ENCODE measurements around the gene MORN2. TPM values are rescaled to one million over a fixed set of nuclear protein-coding genes. Genes with fewer than 3 reads are reported as not detected.

MORN2 gene
- total and polyA plus RNA-seq, 9 of the 15 experiments (the other 6 are each of a cell fraction or from before 2014, with no cell fraction given), result 10.4 to 39.5 (median 20.8) TPM

GRCh38 chr2:38856165-38856564 lies 19.6 kb upstream of the MORN2 start:
- H3K36me3 ChIP-seq (ENCODE audit: control insufficient read depth, insufficient read depth, low read length), result peaks cover 54% of the 10 kb centered on the region; the same call in 2 of the 3 replicates
- no peak overlapping the region for H2AFZ ChIP-seq (ENCODE audit: low read depth, low read length)
- no peaks in the 10 kb centered on the region for H3K9me1 ChIP-seq (ENCODE audit: control insufficient read depth, insufficient read depth, low read length)
- no peaks in the 10 kb centered on the region for H3K4me1 ChIP-seq (replicated peaks in 1 of 2; ENCODE audit: control insufficient read depth in 2 of 2, insufficient read depth in 2 of 2, low read length in 2 of 2)
- FAIRE-seq, result no peak
- H3K9me3 ChIP-seq (replicated peaks; ENCODE audit: control insufficient read depth, insufficient read depth, low read depth, low read length), result no peaks in the 10 kb centered on the region
- BruUV-seq (replicated peaks), result no TSS peak
- no peaks in the 10 kb centered on the region for H3K27me3 ChIP-seq (ENCODE audit: control insufficient read depth in 2 of 2, insufficient read depth in 2 of 2, low read length in 2 of 2)
- no peak overlapping the region for H3K27ac ChIP-seq (ENCODE audit: extremely low read depth, low read depth, low read length)
- WGBS (ENCODE audit: insufficient coverage, low coverage, missing lambda C conversion rate), result 93% methylated on average over 1 of the region's 1 CpG
- peak; percentile 85 for TF ChIP-seq CEBPB (tag; IDR thresholded peaks at IDR 0.05)
- no peak for TF ChIP-seq NFE2 (IDR thresholded peaks at IDR 0.05; ENCODE audit: low read depth)
- TF ChIP-seq IRF9 (tag; IDR thresholded peaks at IDR 0.05), result 0 out of 2 replicates have a peak, but pooled peaks have one; percentile 17
- no peak for TF ChIP-seq NFATC3 (IDR thresholded peaks at IDR 0.05)
- peak; percentile 11; the same call in 1 of the 2 replicates for TF ChIP-seq CEBPG (CRISPR knock-in tag; IDR thresholded peaks at IDR 0.05)
- peak; percentile 51 to 85 for TF ChIP-seq CEBPG (tag; conservative IDR thresholded peaks at IDR 0.05 in 1 of 2, IDR thresholded peaks at IDR 0.05 in 1 of 2)
- no peak for TF ChIP-seq SMARCA5 (IDR thresholded peaks at IDR 0.05)
- no peak for TF ChIP-seq TAF1 (IDR thresholded peaks at IDR 0.05; ENCODE audit: control insufficient read depth, extremely low read depth, insufficient read depth, low read length, severe bottlenecking)
- no peak for TF ChIP-seq BRF2 (IDR thresholded peaks at IDR 0.05; ENCODE audit: borderline replicate concordance, insufficient read depth, insufficient read length)
- no peak overlapping the region for H3K4me3 ChIP-seq
- in situ Hi-C loops (cut with MboI), result no loop called here
- ChIA-PET POLR2A (interaction anchor here (0.5 to 1.7 kb wide), 5 partner anchors 9 to 126 kb away, joined by 3 to 4 read pairs (median 3); partner anchors contain the start of gene SRSF7), CTCF (ENCODE audit: low intra/inter-chr PET ratio) (no interaction called here)
- no peaks in the 10 kb centered on the region for H3K79me2 ChIP-seq (ENCODE audit: control insufficient read depth, insufficient read depth, low read length)
- intact Hi-C loops (cut with micrococcal nuclease), result no loop called here
- DNase-seq (ENCODE audit: extremely low read depth in 1 of 4, low spot score in 3 of 4), result no peak
- H3K4me2 ChIP-seq (ENCODE audit: insufficient read depth, low read length), result no peak overlapping the region
- H4K20me1 ChIP-seq (replicated peaks; ENCODE audit: control insufficient read depth, insufficient read depth, low read length), result no peaks in the 10 kb centered on the region
- no peak for ATAC-seq
- no peak overlapping the region for H3K9ac ChIP-seq (ENCODE audit: insufficient read depth in 1 of 2, low read depth in 2 of 2, low read length in 2 of 2)

Data from K562 (cell line).